OCI-LY7 (cell line): ENCODE measurements around the gene EML3. TPM values are rescaled to one million over a fixed set of nuclear protein-coding genes. Genes with fewer than 3 reads are reported as not detected.

Experiments
- BruUV-seq: library from RNA; stranded (reverse); fragments of 400-500 nt; replicated peaks from 2 replicates; lab custom pipeline; 2021; lab: Mats Ljungman, UMichigan
- CTCF ChIA-PET: fragments of 300-600 bp; sonication (Branson Sonifier 250); formaldehyde crosslinking; loops from one replicate; lab custom pipeline; 2022; ENCODE audit warnings: antibody characterized with exemption; ENCODE audit not compliant: unreplicated experiment; lab: Charles Lee
- POLR2A ChIA-PET: fragments of 300-600 bp; sonication (Branson Sonifier 250); formaldehyde crosslinking; loops from one replicate; lab custom pipeline; 2022; ENCODE audit warnings: antibody characterized with exemption; lab: Charles Lee
- DNase-seq: peaks from one replicate; pipeline ENCODE4 v3.0.0-alpha.2; 2015; ENCODE audit warnings: low spot score
- H2AFZ ChIP-seq: fragments of 200-600 bp; sonication (generic), shearing (Covaris generic); 2 replicates; pipeline ENCODE4 v1.6.1; 2014; ENCODE audit warnings: mild to moderate bottlenecking, antibody characterized with exemption, low read length, moderate library complexity
- H3K27ac ChIP-seq: fragments of 200-600 bp; sonication (generic); 2 replicates; pipeline ENCODE4 v1.5.1; 2014; ENCODE audit warnings: mixed run types, low read depth, mild to moderate bottlenecking, moderate library complexity, low read length, inconsistent platforms; ENCODE audit not compliant: poor library complexity, severe bottlenecking
- H3K36me3 ChIP-seq: fragments of 200-600 bp; sonication (generic); 2 replicates; pipeline ENCODE4 v1.6.1; 2014; ENCODE audit warnings: mild to moderate bottlenecking, antibody characterized with exemption, low read length, moderate library complexity, mixed read lengths; ENCODE audit not compliant: insufficient read depth
- H3K4me1 ChIP-seq: fragments of 200-600 bp; sonication (generic); 2 replicates; pipeline ENCODE4 v1.5.1; 2014; ENCODE audit warnings: mild to moderate bottlenecking, low read length; ENCODE audit not compliant: insufficient read depth, poor library complexity, severe bottlenecking
- H3K4me2 ChIP-seq: fragments of 200-600 bp; sonication (generic); 2 replicates; pipeline ENCODE4 v1.6.1; 2014; ENCODE audit warnings: mild to moderate bottlenecking, low read length
- H3K4me3 ChIP-seq: fragments of 200-600 bp; sonication (generic); 2 replicates; pipeline ENCODE4 v1.5.1; 2014; ENCODE audit warnings: mild to moderate bottlenecking, low read depth, low read length; ENCODE audit not compliant: poor library complexity, severe bottlenecking
- H3K79me2 ChIP-seq: fragments of 200-600 bp; sonication (generic); 2 replicates; pipeline ENCODE4 v1.6.1; 2016; ENCODE audit warnings: low read depth, mild to moderate bottlenecking, low read length, moderate library complexity, mixed read lengths; ENCODE audit not compliant: insufficient read depth
- H3K9me2 ChIP-seq: fragments of 200-600 bp; sonication (generic); 2 replicates; pipeline ENCODE4 v1.6.1; 2016; ENCODE audit warnings: mild to moderate bottlenecking, low read length, mixed read lengths; ENCODE audit not compliant: insufficient read depth
- H3K9me3 ChIP-seq: fragments of 200-600 bp; sonication (generic); 2 replicates; pipeline ENCODE4 v1.6.1; 2014; ENCODE audit warnings: mild to moderate bottlenecking, mixed run types, low read length, mixed read lengths
- H4K20me1 ChIP-seq: fragments of 200-600 bp; sonication (generic); 2 replicates; pipeline ENCODE4 v1.6.1; 2014; ENCODE audit warnings: mild to moderate bottlenecking, antibody characterized with exemption, low read length, moderate library complexity, mixed read lengths; ENCODE audit not compliant: insufficient read depth
- CTCF ChIP-seq: fragments of 200-600 bp; sonication (generic); conservative IDR thresholded peaks from 2 replicates; pipeline ENCODE4 v1.5.1; 2014; ENCODE audit warnings: mild to moderate bottlenecking, antibody characterized with exemption, low read length, moderate library complexity, mixed read lengths
- EZH2phosphoT487 ChIP-seq: fragments of 200-600 bp; sonication (generic); IDR thresholded peaks from 2 replicates; pipeline ENCODE4 v1.6.1; 2018; ENCODE audit warnings: low read depth, borderline replicate concordance, mild to moderate bottlenecking, mixed run types, antibody characterized with exemption, low read length, moderate library complexity, mixed read lengths
- intact Hi-C: fragments of 100-400 bp; cut with micrococcal nuclease; formaldehyde crosslinking; loops from one replicate; pipeline ENCODE4 v1.10.0; 2022; ENCODE audit not compliant: unreplicated experiment
- total RNA-seq, 2 experiments: library from RNA; depleted of rRNA in 1 of 2; stranded (reverse); fragments of >200 nt in 1 of 2; shearing (Covaris generic) in 1 of 2; gene quantifications; 2 replicates each; pipeline ENCODE4 v1.2.3, GENCODE V29; 2014 to 2022

The EML3 gene
- total RNA-seq, 2 experiments from 2014 or later = 52.8 to 81.6 TPM

- TF ChIP-seq EZH2phosphoT487 (no peak), CTCF (no peak)
- H3K4me2 ChIP-seq = peak overlapping the region; percentile 86
- peak overlapping the region; percentile 71 for H3K4me3 ChIP-seq
- H3K9me3 ChIP-seq = no peaks in the 10 kb centered on the region
- POLR2A ChIA-PET = interaction anchor here (0.5 to 1.2 kb wide), 7 partner anchors 10 to 1175 kb away, joined by 3 to 9 read pairs (median 3); partner anchors contain the start of genes B3GAT3 and MTA2
- no peaks in the 10 kb centered on the region for H3K9me2 ChIP-seq
- H3K36me3 ChIP-seq = peaks cover 18% of the 10 kb centered on the region
- no peaks in the 10 kb centered on the region for H4K20me1 ChIP-seq
- intact Hi-C loops = loop anchor here (2.0 kb wide), 1 partner anchor 53 kb away; the partner anchor contains the start of genes C11orf98 and CSKMT
- BruUV-seq = no TSS peak
- peaks cover 5% of the 10 kb centered on the region; the same call in 1 of the 2 replicates for H3K79me2 ChIP-seq
- H3K4me1 ChIP-seq = peaks cover 35% of the 10 kb centered on the region
- H2AFZ ChIP-seq = peak overlapping the region; percentile 12; the same call in 1 of the 2 replicates
- CTCF ChIA-PET = interaction anchor here (1.0 to 1.1 kb wide), 2 partner anchors 10 to 20 kb away, joined by 3 to 4 read pairs; partner anchors contain the start of gene MTA2
- peak; percentile 26 for DNase-seq
- peak overlapping the region; percentile 61 for H3K27ac ChIP-seq
These were observed 740 bp downstream of the EML3 start for GRCh38 chr11:62611705-62612365.

GRCh38 chr11:62610814-62611704 is 1.5 kb downstream of the EML3 start:
- H4K20me1 ChIP-seq = no peaks in the 10 kb centered on the region
- intact Hi-C loops = no loop called here
- peak overlapping the region; percentile 71 for H3K4me3 ChIP-seq
- H3K36me3 ChIP-seq = peaks cover 17% of the 10 kb centered on the region
- TF ChIP-seq EZH2phosphoT487 = no peak
- TF ChIP-seq CTCF = no peak
- peaks cover 37% of the 10 kb centered on the region for H3K4me1 ChIP-seq
- no peaks in the 10 kb centered on the region for H3K9me3 ChIP-seq
- H3K79me2 ChIP-seq = peaks cover 5% of the 10 kb centered on the region; the same call in 1 of the 2 replicates
- POLR2A ChIA-PET = interaction anchor here (0.6 to 1.2 kb wide), 5 partner anchors 10 to 57 kb away, joined by 3 to 9 read pairs (median 5); partner anchors contain the start of genes B3GAT3 and MTA2
- peak overlapping the region; percentile 86 for H3K4me2 ChIP-seq
- H2AFZ ChIP-seq = no peak overlapping the region
- H3K9me2 ChIP-seq = no peaks in the 10 kb centered on the region
- BruUV-seq = no TSS peak
- CTCF ChIA-PET = interaction anchor here (1.0 to 1.1 kb wide), 2 partner anchors 10 to 19 kb away, joined by 3 to 4 read pairs; partner anchors contain the start of gene MTA2
- H3K27ac ChIP-seq = peak overlapping the region; percentile 61
- DNase-seq = no peak
